Measurements from ENCODE around the gene SERPINB8.

GRCh38 chr18:63974991-63975390 lies 5.1 kb downstream of the SERPINB8 start:
- TF ChIP-seq EZH2 (IDR thresholded peaks at IDR 0.05; ENCODE audit: low read length, missing control alignments) (no peak), CTCF (conservative IDR thresholded peaks at IDR 0.05 in 1 of 2, IDR thresholded peaks at IDR 0.05 in 1 of 2; ENCODE audit: low read depth in 1 of 2, low read length in 2 of 2) (peak; percentile 24 to 51)
